ENCODE measurements around the gene EIF5B.

DNA sequence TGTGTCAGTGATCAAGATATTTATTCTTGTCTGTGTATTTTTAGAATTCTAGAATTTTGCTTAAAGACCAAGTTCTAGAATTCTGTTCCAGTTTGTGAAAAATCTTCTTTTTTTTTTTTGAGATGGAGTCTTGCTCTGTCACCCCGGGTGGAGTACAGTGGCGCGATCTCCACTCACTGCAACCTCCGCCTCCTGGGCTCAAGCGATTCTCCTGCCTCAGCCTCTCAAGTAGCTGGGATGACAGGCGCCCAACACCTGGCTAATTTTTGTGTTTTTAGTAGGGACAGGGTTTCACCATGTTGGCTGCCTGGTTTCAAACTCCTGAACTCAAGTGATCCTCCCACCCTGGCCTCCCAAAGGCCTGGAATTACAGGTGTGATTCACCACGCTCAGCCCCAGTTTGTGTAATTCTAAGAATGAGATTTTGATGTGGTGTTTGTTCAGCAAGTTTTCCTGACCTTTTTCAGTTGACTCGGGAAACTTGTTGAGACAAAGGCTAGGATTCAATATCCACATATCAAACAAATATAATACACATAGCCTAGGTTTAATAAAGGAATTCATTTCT, 3.6 kb downstream of the EIF5B start:
- no peak for TF ChIP-seq POLR2A (IDR thresholded peaks at IDR 0.05)
- TF ChIP-seq, protein P1, sequence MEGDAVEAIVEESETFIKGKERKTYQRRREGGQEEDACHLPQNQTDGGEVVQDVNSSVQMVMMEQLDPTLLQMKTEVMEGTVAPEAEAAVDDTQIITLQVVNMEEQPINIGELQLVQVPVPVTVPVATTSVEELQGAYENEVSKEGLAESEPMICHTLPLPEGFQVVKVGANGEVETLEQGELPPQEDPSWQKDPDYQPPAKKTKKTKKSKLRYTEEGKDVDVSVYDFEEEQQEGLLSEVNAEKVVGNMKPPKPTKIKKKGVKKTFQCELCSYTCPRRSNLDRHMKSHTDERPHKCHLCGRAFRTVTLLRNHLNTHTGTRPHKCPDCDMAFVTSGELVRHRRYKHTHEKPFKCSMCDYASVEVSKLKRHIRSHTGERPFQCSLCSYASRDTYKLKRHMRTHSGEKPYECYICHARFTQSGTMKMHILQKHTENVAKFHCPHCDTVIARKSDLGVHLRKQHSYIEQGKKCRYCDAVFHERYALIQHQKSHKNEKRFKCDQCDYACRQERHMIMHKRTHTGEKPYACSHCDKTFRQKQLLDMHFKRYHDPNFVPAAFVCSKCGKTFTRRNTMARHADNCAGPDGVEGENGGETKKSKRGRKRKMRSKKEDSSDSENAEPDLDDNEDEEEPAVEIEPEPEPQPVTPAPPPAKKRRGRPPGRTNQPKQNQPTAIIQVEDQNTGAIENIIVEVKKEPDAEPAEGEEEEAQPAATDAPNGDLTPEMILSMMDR (IDR thresholded peaks at IDR 0.05) = no peak

Measured in esophagus squamous epithelium (tissue), 4 donors.